GM21381 (cell line): ENCODE measurements around the gene ZMIZ1.
"Not testable (repeated sequence)": the region's sequence is repeated elsewhere in the genome, so short reads cannot be mapped to it uniquely, and the experiment has no call there.

ENCODE experiments used
- ATAC-seq: cut with Tn5 transposase; IDR thresholded peaks from one replicate; pipeline ENCODE4 v1.9.1; 2021; ENCODE audit warnings: mild to moderate bottlenecking, moderate library complexity; ENCODE audit not compliant: unreplicated experiment

ZMIZ1 gene

DNA sequence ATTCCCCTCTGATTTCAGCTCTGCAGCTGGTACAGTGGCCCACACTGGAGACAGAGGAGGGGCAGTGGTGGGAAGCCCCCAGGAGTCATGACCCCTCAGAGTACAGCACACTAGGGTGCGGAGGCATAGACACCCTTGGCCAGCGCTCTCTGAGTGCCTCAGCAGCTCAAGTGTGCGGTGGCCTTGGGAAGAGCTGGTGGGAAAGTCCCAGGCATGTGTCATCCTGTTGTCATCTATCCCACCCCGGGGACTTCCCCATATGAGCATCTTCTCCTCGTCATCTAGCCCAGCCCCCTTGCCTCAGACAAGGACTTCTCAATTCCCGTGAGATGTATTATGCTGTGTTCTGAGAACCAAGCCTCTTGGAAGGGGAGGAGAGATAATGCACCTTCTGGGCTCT is 262.9 kb downstream of the ZMIZ1 start:
- peak; percentile 75 for ATAC-seq

DNA sequence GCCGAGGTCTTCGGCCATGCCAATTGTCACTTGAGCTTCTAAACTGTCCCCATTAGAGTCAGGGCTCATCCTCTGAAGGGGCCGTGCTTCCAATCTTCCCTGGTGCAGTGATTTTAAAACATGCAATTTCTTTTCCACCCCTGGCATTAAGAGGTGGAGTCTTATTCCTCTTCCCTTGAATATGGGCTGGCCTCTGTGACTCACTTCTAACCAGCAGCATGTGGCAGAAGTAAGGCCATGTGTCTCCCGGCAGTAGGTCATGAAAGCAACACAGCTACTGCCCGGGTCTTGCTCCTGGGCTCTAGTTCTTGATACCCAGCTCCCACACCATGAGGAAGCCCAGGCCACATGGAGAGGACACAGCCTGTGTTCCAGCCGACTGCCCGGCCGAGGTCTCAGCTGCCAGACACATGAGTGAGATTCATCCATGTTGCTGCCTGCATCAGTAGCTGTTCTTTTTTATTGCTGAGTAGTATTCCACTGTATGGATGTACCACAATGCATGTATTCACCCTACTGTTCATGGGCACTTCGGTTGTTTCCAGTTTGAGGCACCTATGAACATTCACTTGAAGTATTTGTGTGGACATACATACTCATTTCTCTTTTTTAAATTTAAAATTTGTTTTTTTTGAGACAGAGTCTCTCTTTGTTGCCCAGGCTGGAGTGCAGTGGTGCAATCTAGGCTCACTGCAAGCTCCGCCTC is 264.0 kb downstream of the ZMIZ1 start:
- ATAC-seq, result not testable (repeated sequence)

DNA sequence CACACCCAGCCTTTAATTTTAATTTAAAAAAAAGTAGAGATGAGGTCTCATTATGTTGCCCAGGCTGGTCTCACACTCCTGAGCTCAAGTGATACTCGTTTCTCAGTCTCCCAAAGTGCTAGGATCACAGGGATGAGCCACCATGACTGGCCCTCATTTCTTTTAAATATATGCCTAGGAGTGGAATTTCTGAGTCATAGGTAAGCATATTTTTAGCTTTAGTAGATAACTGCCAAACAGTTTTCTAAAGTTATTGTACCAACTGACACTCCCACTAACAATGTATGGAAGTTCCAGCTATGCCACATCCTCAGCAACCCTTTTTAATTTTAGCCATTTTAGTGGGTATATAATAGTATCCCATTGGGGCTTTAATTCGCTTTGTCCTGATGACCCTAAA is 264.7 kb downstream of the ZMIZ1 start:
- no peak for ATAC-seq

DNA sequence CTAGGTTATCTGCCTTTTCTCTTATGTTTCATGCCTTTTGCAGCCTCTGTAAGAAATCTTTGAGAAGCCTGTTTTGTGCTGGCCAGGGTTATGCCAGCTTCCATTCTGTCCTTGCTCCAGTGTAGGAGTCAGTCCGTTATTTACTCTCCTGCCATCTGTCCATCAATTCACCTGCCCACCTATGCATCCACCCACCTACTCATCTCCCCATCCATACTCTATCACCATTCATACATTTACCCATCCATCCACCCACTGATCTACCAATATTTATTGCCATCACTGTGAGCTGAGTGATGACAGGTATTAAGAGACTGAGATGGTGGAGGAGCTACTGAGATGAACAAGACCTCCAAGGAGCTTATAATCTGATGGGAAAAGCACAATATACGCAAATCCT is 265.8 kb downstream of the ZMIZ1 start:
- no peak for ATAC-seq

DNA sequence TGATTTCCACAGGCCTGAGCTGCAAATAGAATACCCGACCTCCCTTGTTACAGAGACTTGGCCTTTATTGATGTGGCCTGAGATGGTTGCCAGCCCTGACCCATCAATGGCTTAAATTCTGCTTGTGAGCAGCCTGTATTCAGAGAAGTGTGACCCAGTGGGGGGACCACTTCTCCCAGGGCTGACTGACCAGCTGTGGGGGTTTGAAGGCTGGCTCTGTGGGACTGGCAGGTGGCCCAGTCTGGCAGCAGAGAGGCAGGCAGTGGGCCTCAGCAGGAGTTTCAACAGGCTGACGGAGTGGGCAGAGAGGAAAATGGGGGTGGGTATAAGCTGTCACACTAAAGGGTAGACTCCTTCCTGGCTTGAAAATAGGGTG is 266.3 kb downstream of the ZMIZ1 start:
- ATAC-seq, result no peak

DNA sequence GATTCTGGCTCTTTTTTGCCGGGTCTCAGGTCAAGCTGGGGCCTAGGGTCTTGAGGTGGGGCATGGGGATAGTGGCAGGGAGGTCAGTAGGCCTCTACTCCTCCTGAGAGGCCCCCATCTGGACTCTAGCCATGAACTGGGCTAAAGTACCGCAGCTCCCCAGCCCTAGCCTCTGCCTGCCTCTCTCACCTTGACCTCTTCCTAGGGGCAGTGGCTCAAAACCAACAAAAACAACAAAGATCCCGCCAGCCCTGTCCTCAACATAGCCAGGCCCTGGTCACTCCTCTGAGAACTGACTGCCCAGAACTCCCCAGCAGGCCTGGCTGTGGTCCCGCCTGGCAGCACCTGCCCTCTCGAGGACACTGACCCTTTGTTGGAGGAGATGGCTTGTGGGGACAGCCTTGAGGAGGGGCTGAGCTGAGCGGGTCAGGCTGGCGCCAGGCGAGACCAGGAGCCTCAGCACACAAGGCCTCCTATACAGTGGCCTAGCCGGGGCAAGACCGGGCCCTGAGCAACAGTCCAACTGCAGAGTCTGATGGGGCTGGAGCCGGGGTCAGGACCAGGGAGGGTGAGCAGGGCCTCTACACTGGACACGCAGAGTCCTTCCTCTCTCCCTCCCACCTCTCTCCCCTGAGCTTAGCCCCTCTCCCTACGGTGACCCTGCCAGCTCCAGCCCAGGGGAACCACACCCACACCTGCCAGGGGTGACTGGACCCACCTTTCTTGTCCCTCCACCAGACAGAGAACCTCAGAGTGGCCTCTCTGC is 266.9 kb downstream of the ZMIZ1 start:
- ATAC-seq, result no peak

DNA sequence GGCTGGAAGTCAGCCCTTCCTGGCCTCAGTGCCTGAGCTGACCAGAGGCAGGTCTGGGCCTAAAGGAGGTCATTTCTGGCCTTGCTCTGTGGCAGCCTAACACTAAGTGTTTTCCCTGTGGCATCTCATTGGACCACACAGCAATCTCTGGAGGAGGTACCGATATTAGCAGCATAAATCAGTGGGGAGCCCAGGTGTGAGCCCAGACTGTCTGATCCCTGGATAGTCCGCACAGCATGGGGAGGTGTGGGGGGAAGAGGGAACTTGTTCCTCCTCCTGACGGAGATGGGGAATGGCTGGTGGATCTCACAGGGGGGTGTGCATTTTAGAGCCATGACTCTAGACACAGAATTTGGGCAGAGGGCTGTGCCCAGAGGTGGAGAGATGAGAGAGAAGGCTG is 267.5 kb downstream of the ZMIZ1 start:
- no peak for ATAC-seq

DNA sequence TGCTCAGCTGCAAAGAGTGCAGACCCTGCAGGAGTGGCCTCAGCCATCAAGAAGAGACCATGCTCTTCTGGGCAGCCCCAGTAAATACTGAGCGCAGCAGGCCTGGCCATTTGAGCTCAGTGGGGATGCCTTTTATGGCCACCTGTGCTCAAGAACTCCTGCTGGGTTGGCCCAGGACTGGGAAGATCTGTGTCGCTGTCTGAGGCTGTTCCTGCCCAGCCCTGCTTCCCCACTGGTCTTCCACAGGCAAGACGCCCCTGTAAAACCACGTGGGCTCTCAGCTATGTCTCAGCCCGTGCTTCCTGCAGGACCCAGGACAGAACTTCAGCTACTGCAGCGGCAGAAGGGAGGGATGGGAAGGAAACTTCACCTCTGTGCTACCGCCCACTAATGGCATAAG is 268.0 kb downstream of the ZMIZ1 start:
- no peak for ATAC-seq

DNA sequence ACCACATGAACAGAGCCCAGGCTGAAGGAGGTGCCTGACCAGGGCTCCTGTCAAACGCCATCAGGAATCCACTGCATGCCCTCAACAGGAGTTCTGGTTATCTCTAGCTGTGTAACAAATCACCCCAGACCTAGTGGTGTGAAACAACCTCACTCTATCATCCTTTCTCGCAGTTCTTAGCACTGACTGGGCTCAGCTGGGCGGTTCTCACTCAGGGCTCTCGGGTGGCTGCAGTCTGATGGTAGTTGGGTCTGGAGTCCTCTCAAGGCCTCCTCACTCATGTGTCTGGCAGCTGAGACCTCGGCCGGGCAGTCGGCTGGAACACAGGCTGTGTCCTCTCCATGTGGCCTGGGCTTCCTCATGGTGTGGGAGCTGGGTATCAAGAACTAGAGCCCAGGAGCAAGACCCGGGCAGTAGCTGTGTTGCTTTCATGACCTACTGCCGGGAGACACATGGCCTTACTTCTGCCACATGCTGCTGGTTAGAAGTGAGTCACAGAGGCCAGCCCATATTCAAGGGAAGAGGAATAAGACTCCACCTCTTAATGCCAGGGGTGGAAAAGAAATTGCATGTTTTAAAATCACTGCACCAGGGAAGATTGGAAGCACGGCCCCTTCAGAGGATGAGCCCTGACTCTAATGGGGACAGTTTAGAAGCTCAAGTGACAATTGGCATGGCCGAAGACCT is 269.2 kb downstream of the ZMIZ1 start:
- not testable (repeated sequence) for ATAC-seq

DNA sequence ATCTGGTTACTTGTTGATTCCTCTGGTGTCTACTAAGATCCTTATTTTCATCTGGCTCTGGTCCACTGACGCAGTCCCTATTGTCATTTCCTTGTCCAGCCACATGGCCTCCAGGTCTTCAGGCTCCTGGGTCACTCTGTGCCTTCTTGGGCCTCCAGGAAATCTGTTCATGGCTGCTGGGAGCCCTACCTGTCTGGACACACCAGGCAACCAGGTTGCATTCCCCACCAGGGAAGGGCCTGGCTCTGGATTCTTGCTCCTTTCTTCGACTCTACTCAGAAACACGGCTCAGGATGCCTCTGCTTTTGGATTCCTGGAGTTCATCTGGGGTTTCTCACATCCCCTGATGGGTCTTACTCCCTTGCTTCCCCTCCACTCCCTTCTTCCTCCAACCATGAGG is 270.5 kb downstream of the ZMIZ1 start:
- ATAC-seq, result no peak

DNA sequence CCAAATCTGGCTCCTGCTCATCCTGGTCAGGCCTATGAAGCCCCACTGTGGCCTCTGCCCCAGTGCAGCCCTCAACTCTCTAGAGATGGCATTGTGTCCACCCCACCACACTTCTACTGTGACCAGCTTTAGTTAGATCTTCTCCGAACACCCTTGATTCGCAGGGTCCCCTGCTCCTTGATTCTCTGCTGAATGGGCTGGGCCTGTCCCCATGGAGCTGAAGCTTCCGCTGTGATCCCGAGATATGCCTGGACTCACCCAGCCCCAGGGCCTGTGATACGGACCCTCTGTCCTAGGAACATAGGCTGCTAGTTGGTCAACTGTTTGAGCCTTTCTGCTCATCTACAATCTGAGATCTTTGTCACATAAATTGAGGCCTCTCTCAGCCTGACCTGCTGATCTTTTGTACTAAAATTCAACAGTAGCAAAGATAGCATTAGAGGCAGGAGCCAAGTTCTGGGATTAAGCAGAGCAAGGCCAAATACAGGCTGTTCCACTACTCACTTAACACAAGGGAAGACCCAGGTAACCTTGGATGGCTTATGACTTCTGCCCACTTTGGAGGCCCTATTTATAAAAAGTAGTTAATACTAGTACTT is 272.0 kb downstream of the ZMIZ1 start:
- no peak for ATAC-seq

DNA sequence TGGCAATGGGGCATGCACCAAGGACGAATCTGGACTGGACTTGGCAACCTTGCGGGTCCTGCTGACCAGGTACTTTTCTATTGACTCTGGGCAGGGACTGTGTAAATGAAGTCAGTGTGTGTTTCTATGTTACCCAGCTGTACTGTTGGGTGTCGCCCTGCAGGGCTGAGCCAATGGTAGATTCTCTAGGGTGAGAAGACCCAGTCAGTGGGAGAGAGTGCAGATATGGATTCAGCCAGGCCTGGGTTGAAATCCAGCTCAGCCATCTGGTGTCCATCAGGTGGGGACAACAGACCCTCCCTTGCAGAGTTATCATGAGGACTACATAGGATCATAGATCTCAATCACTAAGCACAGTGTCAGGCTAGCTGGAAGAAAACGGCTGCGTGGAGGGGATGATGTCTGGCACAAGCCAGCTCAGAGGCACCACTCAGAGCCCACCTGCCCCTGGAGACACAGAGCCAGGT is 273.6 kb downstream of the ZMIZ1 start:
- ATAC-seq, result no peak

DNA sequence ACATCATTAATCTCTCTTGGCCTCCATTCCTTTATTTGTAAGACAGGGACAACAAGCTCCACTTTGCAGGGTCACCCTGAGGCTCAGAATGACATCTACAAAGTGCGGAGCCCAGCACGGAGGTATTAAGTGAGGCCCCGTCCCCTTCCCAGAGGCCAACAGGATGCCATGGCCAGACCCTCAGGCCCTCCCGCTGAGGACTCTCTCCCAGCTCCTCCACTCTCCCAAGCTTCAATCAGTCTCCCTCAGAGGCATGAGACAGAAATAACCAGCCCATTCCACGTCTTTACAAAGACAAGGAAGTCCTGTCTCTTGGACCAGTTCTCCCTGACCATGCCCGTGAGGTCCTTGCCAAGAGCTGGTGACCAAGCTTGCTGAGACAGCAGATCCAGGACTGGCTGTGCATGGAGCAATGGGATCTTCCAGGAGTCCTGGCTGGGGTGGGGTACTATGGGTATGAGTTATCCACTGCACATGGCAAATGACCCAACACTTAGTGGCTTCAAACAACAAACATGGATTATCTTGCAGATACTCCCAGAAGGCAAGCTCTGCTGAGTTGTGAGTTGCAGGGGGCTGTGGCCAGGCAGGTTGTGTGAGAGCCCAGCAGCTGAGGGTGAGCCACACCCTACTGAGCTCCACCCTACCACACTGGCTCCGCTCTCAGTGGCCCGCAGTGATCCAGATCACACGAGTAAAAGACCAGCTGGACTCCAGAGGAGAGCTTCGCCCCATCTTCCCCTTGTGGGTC is 274.2 kb downstream of the ZMIZ1 start:
- ATAC-seq, result no peak

DNA sequence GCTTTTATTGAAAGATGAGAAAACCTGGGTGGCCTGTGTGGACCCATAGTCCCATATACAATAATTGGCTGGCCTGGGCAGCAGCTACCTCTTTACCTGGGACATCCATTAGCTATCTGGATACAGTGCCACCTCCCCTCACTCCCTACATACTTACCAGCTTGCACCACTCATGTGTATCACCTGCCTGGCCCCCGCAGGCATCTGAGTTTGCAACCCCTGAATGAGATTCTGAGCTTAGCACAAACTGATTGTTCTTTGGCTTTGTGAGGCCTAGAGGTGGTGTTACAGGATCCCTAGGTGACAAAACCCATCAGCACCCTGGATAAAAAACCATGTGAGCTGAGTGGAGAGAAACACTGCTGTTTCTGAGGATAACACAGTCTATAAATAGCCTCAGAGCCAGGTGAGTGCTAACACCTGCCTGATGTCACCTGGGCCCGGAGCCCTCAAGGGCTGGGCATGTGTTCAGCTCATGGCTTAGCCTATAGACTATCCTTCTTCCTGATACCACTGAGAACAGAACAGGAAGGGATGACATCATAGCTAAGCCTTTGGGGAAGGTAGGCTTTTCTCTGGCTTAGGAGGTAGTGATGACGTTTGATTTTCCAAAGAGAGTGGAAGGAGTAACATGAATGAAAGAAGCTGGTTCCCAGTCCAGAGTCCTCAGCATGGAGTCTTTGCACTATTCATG is 275.9 kb downstream of the ZMIZ1 start:
- ATAC-seq, result no peak

DNA sequence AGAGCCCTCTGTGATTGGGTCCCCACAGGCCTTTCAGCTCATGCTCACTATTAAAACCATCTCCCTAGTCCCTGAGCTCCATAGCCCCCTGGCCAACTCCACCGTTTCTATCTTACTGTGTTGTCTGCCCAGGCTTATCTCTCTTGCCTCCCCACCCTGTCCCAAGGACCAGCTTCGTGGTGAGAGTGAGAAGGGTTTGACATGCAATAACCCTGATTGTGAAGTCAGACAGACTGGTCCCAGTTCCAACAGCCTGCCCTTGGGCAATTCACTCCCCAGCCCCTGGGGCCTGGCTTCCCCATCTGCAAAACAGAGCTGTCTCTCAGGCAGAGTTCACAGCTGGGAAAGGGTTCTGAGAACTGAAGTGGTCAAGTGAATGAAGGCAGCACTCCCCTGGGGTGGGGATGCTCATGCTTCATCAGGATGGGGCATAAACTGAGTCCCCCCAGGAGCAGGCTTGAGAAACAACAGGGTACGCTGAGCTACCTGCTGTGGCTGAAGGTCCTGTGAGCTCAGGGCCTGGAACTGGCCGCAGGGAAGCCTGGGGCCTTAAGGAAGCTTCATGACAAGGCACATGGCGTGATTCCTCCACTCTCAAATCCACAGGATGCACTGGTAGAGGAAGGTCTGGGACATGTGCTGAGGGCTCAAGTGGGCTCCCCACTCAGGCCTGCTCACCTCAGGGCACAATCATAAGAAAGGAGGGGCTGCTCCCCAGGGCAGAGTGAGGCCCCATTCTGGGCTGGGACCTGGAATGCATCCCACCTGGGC is 276.7 kb downstream of the ZMIZ1 start:
- no peak for ATAC-seq

DNA sequence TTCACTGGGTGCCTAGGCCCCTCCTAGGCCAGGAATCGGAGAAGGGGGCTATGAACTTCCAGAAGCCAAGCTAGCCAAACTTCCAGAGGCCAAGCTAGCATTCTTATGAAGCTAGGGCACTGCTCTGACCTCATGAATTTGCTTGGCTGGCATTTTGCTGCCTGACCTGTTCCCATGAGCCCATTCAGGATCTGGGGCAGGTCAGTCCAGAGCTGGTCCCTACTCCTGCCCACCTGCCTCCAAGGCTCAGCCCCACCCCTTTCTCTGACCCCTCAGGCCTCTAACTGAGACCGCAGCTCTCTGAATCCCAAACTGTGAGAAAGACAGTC is 277.2 kb downstream of the ZMIZ1 start:
- ATAC-seq, result no peak

DNA sequence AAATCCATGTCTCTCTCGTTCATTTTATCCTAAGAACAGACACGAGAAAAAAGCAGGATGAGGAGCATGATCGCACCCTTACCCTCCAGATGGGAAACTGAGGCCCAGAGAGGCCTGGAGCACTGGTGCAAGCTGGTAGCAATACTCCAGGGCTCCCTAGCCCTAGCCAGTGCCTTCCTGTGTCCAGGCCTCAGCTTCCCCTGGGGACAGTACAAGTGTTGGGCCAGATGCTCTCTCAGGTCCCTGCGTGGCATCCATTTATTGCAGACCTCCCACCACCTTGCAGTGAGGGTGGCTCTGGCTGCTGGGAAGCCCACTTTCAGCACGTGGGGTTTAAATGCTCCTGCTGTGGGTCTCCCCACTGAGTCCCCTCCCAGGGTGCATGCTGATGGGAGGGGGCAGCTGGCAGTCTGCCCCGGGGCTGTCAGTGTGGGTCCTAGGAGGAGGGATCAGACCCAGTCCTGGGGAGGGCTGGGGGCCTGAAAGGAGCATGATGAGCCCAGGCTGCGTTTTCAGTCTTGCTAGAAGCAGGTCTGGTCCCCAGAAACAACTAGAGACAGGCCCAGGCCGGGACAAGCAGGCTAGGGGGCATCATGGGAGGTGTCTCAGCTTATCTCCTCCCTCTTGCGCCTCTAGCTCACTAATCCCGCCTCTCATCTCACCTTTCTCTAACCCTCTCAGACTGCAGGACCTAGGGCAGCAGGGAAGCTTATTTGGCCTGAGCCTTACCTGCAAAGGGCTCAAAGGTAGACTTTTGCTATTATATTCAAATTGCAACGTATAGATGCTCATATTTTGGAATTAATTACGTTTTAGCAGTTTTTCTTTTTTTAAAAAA is 277.8 kb downstream of the ZMIZ1 start:
- ATAC-seq, result no peak

DNA sequence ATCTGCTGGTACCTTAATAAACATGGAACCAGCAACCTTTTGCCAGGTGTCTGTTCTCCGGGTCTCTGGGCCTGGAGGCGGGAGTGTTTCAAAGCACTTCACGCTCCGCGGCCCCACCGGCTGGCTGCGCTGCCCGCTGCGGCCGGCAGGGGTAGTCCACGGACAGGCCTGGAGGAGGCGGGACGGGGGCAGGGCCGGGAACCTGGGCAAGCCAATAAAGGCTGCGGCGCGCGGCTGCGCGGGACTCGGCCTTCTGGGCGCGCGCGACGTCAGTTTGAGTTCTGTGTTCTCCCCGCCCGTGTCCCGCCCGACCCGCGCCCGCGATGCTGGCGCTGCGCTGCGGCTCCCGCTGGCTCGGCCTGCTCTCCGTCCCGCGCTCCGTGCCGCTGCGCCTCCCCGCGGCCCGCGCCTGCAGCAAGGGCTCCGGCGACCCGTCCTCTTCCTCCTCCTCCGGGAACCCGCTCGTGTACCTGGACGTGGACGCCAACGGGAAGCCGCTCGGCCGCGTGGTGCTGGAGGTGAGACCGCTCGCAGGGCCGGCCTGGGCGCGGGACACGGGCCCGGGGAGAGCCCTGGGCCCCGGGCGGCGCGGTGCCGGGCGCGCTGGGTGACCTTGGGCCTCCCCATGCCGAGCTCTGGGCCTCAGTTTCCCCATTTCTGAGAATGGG is 278.6 kb downstream of the ZMIZ1 start, which contains the start of gene PPIF:
PPIF (plus strand) TSS at position 244 of the 668 bp plus-strand sequence; CDS start at position 324, 80 bp downstream.
- peak; percentile 78 for ATAC-seq
